ENCODE results near the gene SLC9A5. TPM values are rescaled to one million over a fixed set of nuclear protein-coding genes. Genes with fewer than 3 reads are reported as not detected.

SLC9A5 gene
- total and polyA plus RNA-seq, 9 of the 15 experiments (the other 6 are each of a cell fraction or from before 2014, with no cell fraction given): 0.06 to 3.1 (median 1.2) TPM

GRCh38 chr16:67310561-67310960 is 61.8 kb downstream of the SLC9A5 start:
- H3K9me1 ChIP-seq (ENCODE audit: control insufficient read depth, insufficient read depth, low read length): no peaks in the 10 kb centered on the region
- in situ Hi-C loops (cut with MboI) (no loop called here), intact Hi-C loops (cut with micrococcal nuclease) (no loop called here)
- TF ChIP-seq ZNF695 (CRISPR knock-in tag; IDR thresholded peaks at IDR 0.05): no peak
- no peak for TF ChIP-seq ZNF584 (CRISPR knock-in tag; IDR thresholded peaks at IDR 0.05; ENCODE audit: low read depth)
- no peak for FAIRE-seq
- no peak overlapping the region for H3K9ac ChIP-seq (ENCODE audit: insufficient read depth in 1 of 2, low read depth in 2 of 2, low read length in 2 of 2)
- BruUV-seq (replicated peaks): no TSS peak
- H2AFZ ChIP-seq (ENCODE audit: low read depth, low read length): no peak overlapping the region
- 38% methylated on average over 3 of the region's 3 CpGs for WGBS (ENCODE audit: insufficient coverage, low coverage, missing lambda C conversion rate)
- H3K36me3 ChIP-seq (ENCODE audit: control insufficient read depth, insufficient read depth, low read length): no peaks in the 10 kb centered on the region
- no peak overlapping the region for H3K4me3 ChIP-seq
- peaks cover 0 to 19% of the 10 kb centered on the region in 2 experiments; a peak in 4 of 5 replicates for H3K4me1 ChIP-seq (replicated peaks in 1 of 2; ENCODE audit: control insufficient read depth in 2 of 2, insufficient read depth in 2 of 2, low read length in 2 of 2)
- ChIA-PET POLR2A (interaction anchor here (0.7 to 1.4 kb wide), 2 partner anchors 11 to 63 kb away, joined by 3 to 4 read pairs; partner anchors contain the start of gene FHOD1), CTCF (ENCODE audit: low intra/inter-chr PET ratio) (interaction anchor here (0.5 kb wide), 1 partner anchor 44 kb away, joined by 6 read pairs; no protein-coding TSS in a partner anchor)
- no peak overlapping the region for H3K4me2 ChIP-seq (ENCODE audit: insufficient read depth, low read length)
- no peaks in the 10 kb centered on the region for H3K79me2 ChIP-seq (ENCODE audit: control insufficient read depth, insufficient read depth, low read length)
- no peaks in the 10 kb centered on the region for H4K20me1 ChIP-seq (replicated peaks; ENCODE audit: control insufficient read depth, insufficient read depth, low read length)
- H3K27ac ChIP-seq (ENCODE audit: extremely low read depth, low read depth, low read length): no peak overlapping the region
- no peak for DNase-seq (ENCODE audit: extremely low read depth in 1 of 4, low spot score in 3 of 4)
- H3K27me3 ChIP-seq (ENCODE audit: control insufficient read depth in 2 of 2, insufficient read depth in 2 of 2, low read length in 2 of 2): peaks cover 0 to under 1% of the 10 kb centered on the region in 2 experiments; a peak in 1 of 5 replicates
- ATAC-seq: no peak
- no peaks in the 10 kb centered on the region for H3K9me3 ChIP-seq (replicated peaks; ENCODE audit: control insufficient read depth, insufficient read depth, low read depth, low read length)

- Histone ChIP-seq H3K4me3 (no peak overlapping the region), H3K36me3 (ENCODE audit: control insufficient read depth, insufficient read depth, low read length) (no peaks in the 10 kb centered on the region), H3K9me3 (replicated peaks; ENCODE audit: control insufficient read depth, insufficient read depth, low read depth, low read length) (no peaks in the 10 kb centered on the region), H3K9ac (ENCODE audit: insufficient read depth in 1 of 2, low read depth in 2 of 2, low read length in 2 of 2) (no peak overlapping the region), H3K4me2 (ENCODE audit: insufficient read depth, low read length) (no peak overlapping the region), H3K4me1 (replicated peaks in 1 of 2; ENCODE audit: control insufficient read depth in 2 of 2, insufficient read depth in 2 of 2, low read length in 2 of 2) (peaks cover 0 to 19% of the 10 kb centered on the region in 2 experiments; a peak in 4 of 5 replicates), H2AFZ (ENCODE audit: low read depth, low read length) (peak overlapping the region; percentile 49; the same call in 1 of the 2 replicates), H3K27ac (ENCODE audit: extremely low read depth, low read depth, low read length) (no peak overlapping the region), H4K20me1 (replicated peaks; ENCODE audit: control insufficient read depth, insufficient read depth, low read length) (no peaks in the 10 kb centered on the region), H3K9me1 (ENCODE audit: control insufficient read depth, insufficient read depth, low read length) (no peaks in the 10 kb centered on the region), H3K79me2 (ENCODE audit: control insufficient read depth, insufficient read depth, low read length) (no peaks in the 10 kb centered on the region), H3K27me3 (ENCODE audit: control insufficient read depth in 2 of 2, insufficient read depth in 2 of 2, low read length in 2 of 2) (peaks cover 0 to 7% of the 10 kb centered on the region in 2 experiments; a peak in 1 of 5 replicates)
- in situ Hi-C loops (cut with MboI): no loop called here
- intact Hi-C loops (cut with micrococcal nuclease): no loop called here
- POLR2A ChIA-PET: interaction anchor here (0.6 to 1.4 kb wide), 4 partner anchors 10 to 151 kb away, joined by 3 to 4 read pairs (median 3); no protein-coding TSS in a partner anchor
- WGBS (ENCODE audit: insufficient coverage, low coverage, missing lambda C conversion rate): 24% methylated on average over 5 of the region's 5 CpGs
- DNase-seq (ENCODE audit: extremely low read depth in 1 of 4, low spot score in 3 of 4) (peak in 3 of 4 experiments; percentile 17 to 47 (median 18)), ATAC-seq (peak; percentile 42; the same call in 1 of the 3 replicates), FAIRE-seq (no peak)
- no TSS peak for BruUV-seq (replicated peaks)
- CTCF ChIA-PET (ENCODE audit: low intra/inter-chr PET ratio): no interaction called here
- 0 out of 4 replicates have a peak, but pooled peaks of 1 of the 2 experiments have one; percentile 45 for TF ChIP-seq ZNF318 (IDR thresholded peaks at IDR 0.05; ENCODE audit: borderline replicate concordance in 1 of 2, low read depth in 1 of 2)
Measured at GRCh38 chr16:67311607-67312488, 63.1 kb downstream of the SLC9A5 start.

Data from K562 (cell line).